ENCODE data around the gene CD320.

CD320 gene

DNA sequence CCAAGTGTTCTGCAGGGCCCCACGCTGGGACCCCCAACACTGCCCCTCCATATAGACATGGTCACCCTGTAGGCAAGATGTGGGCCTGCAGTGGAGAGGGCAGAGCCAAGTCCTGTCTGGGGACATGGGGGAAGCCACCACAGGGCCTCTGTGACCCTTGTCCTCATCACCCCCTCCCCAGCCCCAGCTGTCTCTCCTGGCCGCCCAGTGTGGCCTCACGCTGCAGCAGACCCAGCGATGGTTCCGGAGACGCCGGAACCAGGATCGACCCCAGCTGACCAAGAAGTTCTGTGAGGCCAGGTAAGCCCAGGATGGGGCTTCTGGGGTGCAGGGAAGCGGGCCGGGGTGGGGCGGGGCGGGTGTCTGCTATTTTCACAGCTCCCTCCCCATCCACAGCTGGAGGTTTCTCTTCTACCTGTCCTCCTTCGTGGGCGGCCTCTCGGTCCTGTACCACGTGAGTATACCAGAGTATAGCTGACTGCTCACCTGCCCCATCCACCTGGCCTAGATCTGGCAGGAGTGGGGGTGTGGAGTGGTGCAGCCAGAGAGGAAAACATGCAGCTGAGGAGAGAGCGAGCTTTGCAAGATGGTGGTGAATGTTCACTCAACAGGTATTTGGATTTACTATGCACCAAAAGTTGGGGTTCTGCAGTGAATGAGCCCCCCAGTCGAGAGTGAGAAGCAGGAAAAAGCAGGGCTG is 52.6 kb downstream of the CD320 start:
- DNase-seq (ENCODE audit: low read depth, low spot score): no peak

DNA sequence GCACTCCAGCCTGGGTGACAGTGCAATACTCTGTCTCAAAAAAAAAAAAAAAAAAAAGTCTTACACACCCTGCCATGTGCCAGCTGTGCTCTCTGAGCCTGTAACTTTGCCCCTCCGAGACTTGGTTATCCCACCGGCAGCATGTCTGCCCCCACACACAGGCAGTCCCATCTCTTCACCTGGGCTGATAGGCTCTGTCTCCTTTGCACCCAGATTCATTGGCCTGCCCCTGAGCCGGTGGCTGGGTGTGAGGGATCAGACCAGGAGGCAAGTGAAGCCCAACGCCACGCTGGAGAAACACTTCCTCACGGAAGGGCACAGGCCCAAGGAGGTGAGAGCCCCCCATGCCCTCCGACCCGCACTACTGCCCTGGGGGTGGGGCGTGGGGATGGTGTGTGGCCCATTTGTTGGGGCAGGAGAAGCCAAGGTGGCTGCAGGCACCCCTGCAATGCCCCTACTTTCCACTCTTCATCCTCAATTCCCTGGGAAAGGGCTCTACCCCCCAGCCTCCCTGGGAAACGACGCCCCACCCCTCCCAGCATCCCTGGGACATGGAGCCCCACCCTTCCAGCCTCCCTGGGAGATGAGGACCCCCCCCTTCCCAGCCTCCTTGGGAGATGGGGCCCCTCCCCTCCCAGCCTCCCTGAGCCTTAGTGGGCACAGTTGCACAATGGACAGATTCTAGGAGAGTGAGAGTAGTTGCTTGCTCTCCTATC is 53.7 kb downstream of the CD320 start:
- no peak for DNase-seq (ENCODE audit: low read depth, low spot score)

GRCh38 chr19:8253678-8254077 is 54.5 kb downstream of the CD320 start:
- no peak for DNase-seq (ENCODE audit: low read depth, low spot score)

DNA sequence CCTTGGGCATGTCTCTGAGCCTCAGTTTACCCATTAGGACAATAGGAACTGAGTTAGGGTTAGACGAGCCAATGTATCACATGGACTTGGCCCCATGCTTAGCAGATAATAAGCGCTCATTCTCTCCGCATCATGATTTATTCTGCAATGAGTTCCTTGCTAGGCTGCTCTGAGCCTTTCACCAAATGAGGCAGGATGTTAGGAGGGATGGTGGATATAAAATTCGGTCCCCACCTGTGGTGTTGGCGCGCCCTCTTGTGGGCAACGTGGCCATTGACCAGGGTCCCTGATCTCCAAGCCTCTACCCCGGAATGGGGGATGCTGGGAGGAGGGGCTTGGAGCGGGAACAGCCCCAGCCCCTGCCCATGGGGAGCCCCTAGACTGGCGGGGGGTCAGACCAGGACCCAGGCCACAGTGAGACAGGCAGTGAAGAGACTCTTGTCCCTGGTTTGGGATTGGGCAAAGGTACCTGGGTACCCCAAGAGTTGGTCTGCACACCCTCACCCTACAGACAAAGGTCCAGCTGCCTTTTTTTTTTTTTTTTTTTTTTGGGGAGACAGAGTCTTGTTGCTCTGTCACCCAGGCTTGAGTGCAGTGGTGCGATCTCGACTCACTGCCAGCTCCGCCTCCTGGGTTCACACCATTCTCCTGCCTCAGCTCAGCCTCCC is 55.1 kb downstream of the CD320 start:
- DNase-seq (ENCODE audit: low read depth, low spot score): peak; percentile 72

All from activated naive CD8-positive, alpha-beta T cell treated with anti-CD3 and anti-CD28 coated beads, Interleukin-2, amount 50 U/mL, for 16 hours (primary cell).